Stimulated activated CD8-positive, alpha-beta memory T cell treated with anti-CD3 and anti-CD28 coated beads, Interleukin-12 subunit alpha, Interleukin-12 subunit beta, amount 100 ng/mL, for 1 hour (primary cell): ENCODE results near the gene SNRPA1.

ENCODE experiments used
- DNase-seq: peaks from one replicate; pipeline ENCODE4 v3.0.0-alpha.2; 2020; ENCODE audit warnings: low read depth

The SNRPA1 gene

GRCh38 chr15:101294731-101295606 is at the start of gene SNRPA1:
TSS of gene SNRPA1 (minus strand) at chr15:101295248. CDS start at chr15:101295178, 70 bp downstream.
- DNase-seq, result peak; percentile 97

GRCh38 chr15:101342056-101342455 is 47.0 kb upstream of the SNRPA1 start:
- DNase-seq, result no peak

DNA sequence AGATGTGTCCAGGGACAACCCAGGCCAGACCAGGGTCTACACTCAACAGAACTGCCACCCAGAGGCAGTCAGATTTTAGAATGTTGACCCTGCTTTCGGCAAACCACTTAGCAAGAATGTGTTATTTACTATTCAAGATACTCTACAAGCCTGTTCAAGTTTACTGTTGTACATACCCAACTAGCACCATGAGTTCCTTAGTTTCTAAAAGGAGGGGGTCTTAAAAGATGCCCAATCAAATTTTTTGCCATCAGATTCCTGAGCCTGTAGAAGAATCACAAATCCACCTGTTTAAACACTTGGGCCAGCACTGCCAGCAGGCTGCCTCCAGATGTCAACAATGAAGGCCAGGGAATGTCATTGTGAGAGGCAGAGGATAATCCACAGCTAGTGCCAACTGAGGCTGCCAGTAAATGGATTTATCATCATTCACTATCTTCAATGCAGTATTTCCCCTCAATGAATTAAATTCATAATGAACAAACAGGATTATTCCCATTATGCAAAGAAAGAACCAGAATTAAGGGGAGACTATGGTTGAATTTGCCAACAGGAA is 43.5 kb upstream of the SNRPA1 start:
- no peak for DNase-seq

- no peak for DNase-seq
Measured at GRCh38 chr15:101337976-101338375, 42.9 kb upstream of the SNRPA1 start.

GRCh38 chr15:101333907-101334789 is 39.1 kb upstream of the SNRPA1 start:
- peak; percentile 17 for DNase-seq

DNA sequence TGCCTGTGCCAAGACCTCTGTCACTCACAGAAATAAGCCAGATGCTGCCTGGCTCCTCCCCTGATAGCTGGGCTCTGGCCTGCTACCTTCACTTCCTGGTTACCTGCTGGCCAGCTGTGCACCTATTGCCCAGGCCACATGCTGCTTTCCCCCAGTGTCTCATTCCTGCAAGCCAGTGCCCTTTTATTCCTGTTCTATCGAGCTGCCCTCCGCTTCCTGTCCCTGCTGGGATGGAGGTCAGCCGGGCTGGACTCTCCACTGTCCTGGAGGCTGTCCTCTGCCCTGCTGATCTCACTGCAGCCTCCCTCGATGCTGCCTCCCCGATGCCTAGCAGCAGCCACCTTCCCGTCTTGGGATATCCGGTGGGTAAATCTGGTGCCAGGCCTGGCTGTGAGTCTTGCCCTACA is 37.0 kb upstream of the SNRPA1 start:
- DNase-seq, result no peak

DNA sequence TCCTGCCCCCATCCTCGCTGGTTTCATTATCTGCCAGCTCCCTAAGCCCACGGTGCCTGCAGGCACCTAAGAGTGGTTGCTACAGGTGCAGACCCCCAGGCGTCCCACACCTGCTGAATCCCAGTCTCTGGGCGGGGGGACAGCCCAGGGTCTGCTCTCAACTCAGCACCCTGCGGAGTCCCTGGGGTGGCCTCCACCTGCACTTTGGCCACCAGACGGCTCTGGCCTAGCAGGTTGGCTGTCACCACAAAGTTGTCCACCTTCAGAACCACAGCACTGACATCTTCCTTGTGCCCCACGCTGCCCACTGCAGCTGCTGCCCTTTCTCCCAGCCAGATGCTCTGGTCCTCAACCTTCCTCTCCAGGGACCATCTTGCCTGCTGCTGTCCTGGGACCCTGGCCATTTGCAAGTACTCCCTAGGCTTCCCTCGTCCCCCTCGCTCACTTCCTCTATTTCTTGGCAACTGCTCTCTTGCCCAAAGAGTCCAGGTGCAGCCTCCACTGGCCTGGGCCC is 34.9 kb upstream of the SNRPA1 start:
- DNase-seq, result no peak

GRCh38 chr15:101329309-101329863 is 34.3 kb upstream of the SNRPA1 start:
- DNase-seq, result no peak

- no peak for DNase-seq
Measured at GRCh38 chr15:101328001-101328400, 33.0 kb upstream of the SNRPA1 start.

DNA sequence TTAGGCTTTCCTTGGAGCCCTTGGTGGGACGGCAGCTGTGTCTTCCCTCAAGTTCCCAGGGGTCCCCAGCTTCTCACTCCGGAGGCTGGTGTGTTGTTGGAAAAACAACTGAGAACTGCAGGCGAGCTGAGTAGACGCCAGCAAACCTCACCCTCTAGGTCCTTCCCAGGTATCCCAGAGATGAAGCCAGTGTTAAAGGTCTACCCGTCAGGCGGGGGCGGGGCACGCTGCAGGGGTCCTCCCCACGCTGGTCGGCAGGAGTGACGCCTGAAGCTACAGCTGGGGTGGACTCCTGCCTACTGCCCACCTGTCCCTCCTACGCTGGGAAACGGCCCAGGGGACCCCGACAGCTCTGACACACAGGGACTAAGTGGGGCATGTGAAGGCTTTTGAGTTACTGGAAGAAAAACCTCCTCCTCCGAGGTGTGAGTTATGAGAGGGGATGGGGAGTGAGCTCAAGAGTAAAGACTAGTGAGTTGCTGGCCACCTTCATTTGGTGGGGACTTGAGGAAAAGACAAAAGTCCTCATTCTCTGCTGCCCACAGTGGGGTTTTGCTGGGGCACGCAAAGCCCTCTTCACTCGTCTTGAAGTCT is 32.2 kb upstream of the SNRPA1 start:
- no peak for DNase-seq

DNA sequence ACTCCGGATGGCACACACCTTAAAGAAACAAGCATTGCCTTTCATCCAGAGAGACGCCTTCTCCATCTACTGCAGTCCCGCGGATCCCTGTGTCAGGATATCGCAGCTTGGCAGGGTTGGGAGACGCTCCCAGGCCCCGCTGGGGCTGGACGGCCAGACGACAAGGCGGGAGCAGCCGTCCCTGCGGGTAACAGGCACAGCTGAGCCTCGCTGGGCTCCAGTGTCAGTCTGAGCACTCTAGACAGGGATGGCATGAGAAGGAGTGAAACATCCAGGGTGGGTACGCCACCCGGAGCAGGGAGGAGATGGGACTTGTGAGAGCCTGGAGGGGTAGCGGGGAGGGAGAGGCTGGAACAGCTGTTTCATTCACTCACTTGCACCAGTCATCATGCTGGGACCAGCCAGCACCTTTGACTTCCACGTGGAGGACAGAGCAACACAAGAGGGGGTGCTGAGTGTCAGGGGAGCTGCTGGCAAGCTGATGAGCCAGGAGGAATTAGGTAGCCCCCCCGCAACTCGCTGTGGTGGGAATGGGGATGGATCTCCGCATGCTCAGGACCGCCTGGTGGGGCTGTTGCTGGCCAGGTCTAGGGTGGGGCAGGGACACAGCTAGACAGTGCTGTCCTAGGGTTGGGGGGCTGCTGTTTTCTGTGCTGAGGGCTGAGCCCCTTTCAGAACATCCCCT is 31.6 kb upstream of the SNRPA1 start:
- no peak for DNase-seq

DNA sequence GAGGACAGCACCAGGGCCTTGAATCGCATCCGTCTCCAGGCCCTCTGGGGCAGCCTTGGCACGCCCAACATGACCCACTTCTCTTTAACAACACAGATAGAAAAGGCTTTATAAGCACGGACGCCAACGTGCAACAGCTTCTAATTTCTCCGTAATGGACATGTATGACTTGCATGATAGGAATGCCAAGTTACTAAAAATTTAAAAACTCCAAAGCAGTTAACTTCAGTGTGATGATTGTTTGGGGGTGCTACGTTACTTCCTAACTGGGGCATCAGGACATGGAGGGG is 30.9 kb upstream of the SNRPA1 start:
- DNase-seq, result no peak

DNA sequence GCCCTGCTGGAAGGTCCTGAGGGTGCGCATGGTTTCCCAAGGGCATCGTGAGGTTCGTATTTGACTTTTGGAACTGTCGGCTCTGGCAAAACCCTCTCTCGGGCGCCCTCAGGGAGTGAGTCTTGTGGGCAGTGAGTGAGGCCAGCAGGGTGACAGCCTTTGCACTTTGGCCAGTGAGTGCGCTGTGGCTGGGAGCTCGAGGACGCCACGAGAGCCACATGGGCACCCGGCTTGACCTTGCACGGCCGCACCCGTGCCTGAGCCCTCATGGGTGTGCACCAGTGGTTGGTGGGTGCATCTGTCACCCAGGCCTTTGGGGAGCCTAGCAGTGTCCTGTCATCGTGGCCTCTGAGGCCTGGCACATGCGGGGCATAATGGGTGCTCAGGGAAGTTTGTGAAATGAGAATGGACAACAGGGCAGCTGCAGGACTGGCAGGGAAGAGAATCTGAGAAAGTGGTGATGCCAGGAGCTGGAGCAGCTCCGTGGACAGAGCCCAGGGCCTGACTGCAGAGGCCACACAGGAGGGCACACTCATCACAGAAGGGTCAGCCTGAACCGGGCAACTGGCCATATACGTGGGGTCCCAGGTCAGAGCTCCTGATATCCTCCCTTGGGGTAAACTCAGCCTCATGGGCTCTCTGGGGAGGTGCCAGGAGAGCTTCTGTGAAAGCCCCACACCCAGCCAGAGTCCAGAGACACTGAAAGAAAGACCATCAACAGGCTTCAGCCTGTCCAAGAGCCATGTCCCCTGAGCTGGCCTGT is 30.4 kb upstream of the SNRPA1 start:
- DNase-seq, result no peak

- DNase-seq, result no peak
Measured at GRCh38 chr15:101324524-101325177, 29.6 kb upstream of the SNRPA1 start.

DNA sequence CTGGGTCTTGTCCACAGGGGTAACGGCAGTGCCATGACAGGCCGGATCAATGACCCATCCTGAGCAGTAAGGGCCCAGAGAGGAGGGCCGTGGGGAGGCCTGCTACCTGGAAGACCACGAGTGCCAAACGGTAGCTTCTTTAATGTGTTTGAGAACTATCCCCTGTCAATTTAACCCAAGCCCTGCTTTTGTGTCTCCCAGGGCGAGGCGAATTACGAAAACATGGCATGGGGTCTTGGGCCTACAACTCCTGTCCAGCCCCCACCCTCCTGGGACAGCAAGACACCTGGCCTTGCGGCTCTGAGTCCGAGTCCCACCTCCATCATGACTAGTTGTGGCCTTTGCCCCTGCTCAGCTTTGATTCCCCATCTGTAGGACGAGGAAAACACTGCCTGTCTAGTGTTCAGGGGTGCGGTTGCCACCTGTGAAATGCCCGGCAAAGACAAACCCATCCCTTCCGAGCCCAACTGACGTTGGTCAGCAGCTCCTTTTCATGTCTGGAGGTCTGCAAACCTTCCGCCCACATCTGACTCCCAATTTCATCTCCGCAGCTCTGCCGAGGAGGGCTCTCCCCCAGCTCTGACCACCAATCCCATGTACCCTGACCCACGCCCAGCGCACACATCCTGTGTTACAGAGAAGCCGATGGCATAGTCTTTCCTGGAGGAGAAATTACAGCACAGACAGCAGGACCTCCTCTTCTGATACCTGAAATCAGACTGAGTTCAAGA is 28.9 kb upstream of the SNRPA1 start:
- DNase-seq, result no peak

DNA sequence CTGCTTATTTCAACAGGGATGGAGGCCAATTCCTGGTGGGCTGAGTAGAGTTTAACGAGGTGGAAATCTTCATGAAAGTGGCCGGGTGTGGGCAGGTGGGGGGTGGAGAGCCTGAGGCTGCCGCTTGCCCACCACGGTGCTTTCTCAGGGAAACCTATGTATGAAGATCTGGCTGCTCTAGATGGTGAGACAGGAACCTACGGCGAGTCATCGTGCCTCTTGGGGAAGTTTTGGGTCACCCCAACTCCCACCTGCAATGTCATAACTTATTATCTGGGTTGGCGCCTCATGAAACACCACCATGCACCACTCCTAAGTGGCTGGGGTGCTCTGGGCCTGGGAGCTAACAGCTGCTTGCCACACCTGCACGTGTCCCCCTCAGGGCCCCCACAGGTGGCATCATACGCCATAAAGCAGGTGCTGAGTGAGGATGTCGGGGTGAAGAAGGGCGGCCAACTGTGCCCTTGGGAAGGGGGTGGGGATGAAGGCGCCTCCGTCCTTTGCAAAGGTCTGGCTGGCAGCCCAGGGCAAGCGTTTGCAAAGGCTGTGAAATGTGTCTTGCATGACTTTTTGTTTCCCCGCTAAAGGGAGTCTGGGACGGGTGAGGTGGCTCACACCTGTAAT is 27.9 kb upstream of the SNRPA1 start:
- DNase-seq, result no peak

- DNase-seq, result no peak
Measured at GRCh38 chr15:101322016-101322695, 27.1 kb upstream of the SNRPA1 start.

GRCh38 chr15:101320501-101321052 is 25.5 kb upstream of the SNRPA1 start:
- DNase-seq, result peak; percentile 40
